Endothelial cell of umbilical vein (primary cell): ENCODE results near the gene FILIP1L.

Source experiments
- EZH2 ChIP-seq: IDR thresholded peaks from 2 replicates; pipeline ENCODE4 v1.6.1; 2012; ENCODE audit warnings: borderline replicate concordance, low read depth, mild to moderate bottlenecking, moderate library complexity, low read length, inconsistent platforms; ENCODE audit not compliant: severe bottlenecking
- JUN ChIP-seq: IDR thresholded peaks from 2 replicates; pipeline ENCODE4 v1.6.1; 2011; ENCODE audit warnings: borderline replicate concordance, low read depth; ENCODE audit not compliant: insufficient read length, insufficient read depth
- MYC ChIP-seq: IDR thresholded peaks from one replicate; pipeline ENCODE4 v1.6.1; 2011; ENCODE audit warnings: mild to moderate bottlenecking, low read depth, low read length
- POLR2A ChIP-seq: IDR thresholded peaks from 2 replicates; pipeline ENCODE4 v1.6.1; 2012; ENCODE audit warnings: low read depth, mild to moderate bottlenecking, control low read depth, low read length
- POLR2AphosphoS5 ChIP-seq: IDR thresholded peaks from 2 replicates; pipeline ENCODE4 v1.6.1; 2012; ENCODE audit warnings: low read depth, mild to moderate bottlenecking, control low read depth, low read length, moderate library complexity; ENCODE audit not compliant: insufficient read depth
- TF ChIP-seq, protein P1 (sequence below), 2 donors: IDR thresholded peaks; 1 replicate in 1 of 2; 2 replicates in 1 of 2; pipeline ENCODE4 v1.5.1; 2011; ENCODE audit warnings: low read length in 2 of 2, mild to moderate bottlenecking in 2 of 2, moderate library complexity in 2 of 2, control low read depth in 1 of 2, inconsistent platforms in 1 of 2, low read depth in 1 of 2; ENCODE audit not compliant: insufficient read depth in 1 of 2; ENCODE audit errors: extremely low read depth in 1 of 2
- TF ChIP-seq, protein P2 (sequence below): IDR thresholded peaks from 2 replicates; pipeline ENCODE4 v1.6.1; 2011; ENCODE audit not compliant: insufficient read depth, insufficient read length

DNA sequence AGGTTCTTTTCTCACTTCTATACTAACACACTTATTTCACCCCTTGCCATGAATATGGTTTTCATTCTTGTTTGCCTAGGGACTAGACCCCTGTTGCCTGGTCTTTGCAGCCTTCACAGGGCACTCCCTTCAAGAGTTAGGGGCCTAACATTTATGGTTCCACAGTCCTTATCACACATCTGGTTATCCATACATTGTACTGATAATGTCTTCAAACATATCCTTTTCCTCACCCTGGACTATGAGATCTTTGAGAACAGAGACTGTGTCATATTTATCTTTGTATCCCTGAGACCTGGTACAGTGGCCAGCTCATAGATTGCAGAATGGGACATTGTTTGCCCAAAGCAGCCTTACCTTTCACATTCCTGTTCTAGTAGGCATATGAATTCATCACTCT lies 190.4 kb downstream of the FILIP1L start:
- TF ChIP-seq, protein P1, sequence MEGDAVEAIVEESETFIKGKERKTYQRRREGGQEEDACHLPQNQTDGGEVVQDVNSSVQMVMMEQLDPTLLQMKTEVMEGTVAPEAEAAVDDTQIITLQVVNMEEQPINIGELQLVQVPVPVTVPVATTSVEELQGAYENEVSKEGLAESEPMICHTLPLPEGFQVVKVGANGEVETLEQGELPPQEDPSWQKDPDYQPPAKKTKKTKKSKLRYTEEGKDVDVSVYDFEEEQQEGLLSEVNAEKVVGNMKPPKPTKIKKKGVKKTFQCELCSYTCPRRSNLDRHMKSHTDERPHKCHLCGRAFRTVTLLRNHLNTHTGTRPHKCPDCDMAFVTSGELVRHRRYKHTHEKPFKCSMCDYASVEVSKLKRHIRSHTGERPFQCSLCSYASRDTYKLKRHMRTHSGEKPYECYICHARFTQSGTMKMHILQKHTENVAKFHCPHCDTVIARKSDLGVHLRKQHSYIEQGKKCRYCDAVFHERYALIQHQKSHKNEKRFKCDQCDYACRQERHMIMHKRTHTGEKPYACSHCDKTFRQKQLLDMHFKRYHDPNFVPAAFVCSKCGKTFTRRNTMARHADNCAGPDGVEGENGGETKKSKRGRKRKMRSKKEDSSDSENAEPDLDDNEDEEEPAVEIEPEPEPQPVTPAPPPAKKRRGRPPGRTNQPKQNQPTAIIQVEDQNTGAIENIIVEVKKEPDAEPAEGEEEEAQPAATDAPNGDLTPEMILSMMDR (IDR thresholded peaks at IDR 0.05; ENCODE audit: extremely low read depth in 1 of 2, insufficient read depth in 1 of 2, low read depth in 1 of 2, low read length in 2 of 2), result no peak
- TF ChIP-seq, protein P2, sequence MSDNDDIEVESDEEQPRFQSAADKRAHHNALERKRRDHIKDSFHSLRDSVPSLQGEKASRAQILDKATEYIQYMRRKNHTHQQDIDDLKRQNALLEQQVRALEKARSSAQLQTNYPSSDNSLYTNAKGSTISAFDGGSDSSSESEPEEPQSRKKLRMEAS, result no peak
- TF ChIP-seq MYC (no peak), POLR2A (no peak), JUN (no peak), POLR2AphosphoS5 (no peak), EZH2 (no peak)
